ENCODE data around the gene PTGDS.

The PTGDS gene

GRCh38 chr9:136943291-136944211 lies 33.8 kb upstream of the PTGDS start:
- peaks cover 7% of the 10 kb centered on the region for H3K36me3 Mint-ChIP-seq
- peak overlapping the region; percentile 85 for H3K4me3 Mint-ChIP-seq
- no peaks in the 10 kb centered on the region for H3K9me3 Mint-ChIP-seq
- H3K4me1 Mint-ChIP-seq: peaks cover 9% of the 10 kb centered on the region
- peak overlapping the region; percentile 84 for H3K27ac Mint-ChIP-seq
- H3K27me3 Mint-ChIP-seq: no peaks in the 10 kb centered on the region

- no peak overlapping the region for H3K27ac Mint-ChIP-seq
- no peak overlapping the region for H3K4me3 Mint-ChIP-seq
- peaks cover 9% of the 10 kb centered on the region for H3K4me1 Mint-ChIP-seq
- H3K27me3 Mint-ChIP-seq: no peaks in the 10 kb centered on the region
- peaks cover 2% of the 10 kb centered on the region for H3K36me3 Mint-ChIP-seq
- H3K9me3 Mint-ChIP-seq: no peaks in the 10 kb centered on the region
Observed at GRCh38 chr9:136944212-136944518, 33.1 kb upstream of the PTGDS start.

GRCh38 chr9:136944519-136945332 lies 32.6 kb upstream of the PTGDS start, which contains the start of the genes C8G and FBXW5:
Gene C8G, plus strand, starts transcription at chr9:136945243. Its CDS starts 78 bp downstream, at chr9:136945321.
Gene FBXW5, minus strand, starts transcription at chr9:136944738. Its CDS starts 655 bp downstream, at chr9:136944083.
- peak within 1 kb of the TSS; percentile 85 for H3K4me3 Mint-ChIP-seq
- no peaks in the 10 kb centered on the region for H3K27me3 Mint-ChIP-seq
- peaks cover 9% of the 10 kb centered on the region for H3K4me1 Mint-ChIP-seq
- peak within 1 kb of the TSS; percentile 84 for H3K27ac Mint-ChIP-seq
- H3K9me3 Mint-ChIP-seq: no peaks in the 10 kb centered on the region
- H3K36me3 Mint-ChIP-seq: peaks cover 1% of the 10 kb centered on the region

DNA sequence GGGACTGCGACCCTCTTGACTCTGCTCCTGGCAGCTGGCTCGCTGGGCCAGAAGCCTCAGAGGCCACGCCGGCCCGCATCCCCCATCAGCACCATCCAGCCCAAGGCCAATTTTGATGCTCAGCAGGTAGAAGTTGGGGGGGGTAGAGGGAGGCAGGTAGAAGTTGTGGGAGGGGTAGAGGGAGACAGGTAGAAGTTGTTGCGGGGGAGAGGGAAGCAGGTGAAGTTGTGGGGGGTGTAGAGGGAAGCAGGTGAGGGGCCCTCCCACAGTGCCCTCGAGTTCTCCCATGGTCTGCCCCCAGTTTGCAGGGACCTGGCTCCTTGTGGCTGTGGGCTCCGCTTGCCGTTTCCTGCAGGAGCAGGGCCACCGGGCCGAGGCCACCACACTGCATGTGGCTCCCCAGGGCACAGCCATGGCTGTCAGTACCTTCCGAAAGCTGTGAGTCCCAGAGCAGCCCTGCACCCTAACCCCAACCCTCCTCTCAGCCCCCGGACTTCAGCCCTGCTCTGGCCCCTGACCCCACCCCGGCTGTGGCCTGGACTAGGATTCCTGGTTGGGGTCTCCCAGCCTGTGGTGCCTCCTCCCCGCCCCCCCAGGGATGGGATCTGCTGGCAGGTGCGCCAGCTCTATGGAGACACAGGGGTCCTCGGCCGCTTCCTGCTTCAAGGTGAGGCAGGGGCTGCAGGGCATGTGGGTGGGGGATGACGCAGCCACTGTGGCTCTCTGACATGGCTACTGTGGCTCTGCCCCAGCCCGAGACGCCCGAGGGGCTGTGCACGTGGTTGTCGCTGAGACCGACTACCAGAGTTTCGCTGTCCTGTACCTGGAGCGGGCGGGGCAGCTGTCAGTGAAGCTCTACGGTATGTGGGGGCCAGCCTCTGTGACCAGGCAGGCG lies 31.7 kb upstream of the PTGDS start:
- H3K4me1 Mint-ChIP-seq: peaks cover 9% of the 10 kb centered on the region
- no peak overlapping the region for H3K27ac Mint-ChIP-seq
- no peaks in the 10 kb centered on the region for H3K9me3 Mint-ChIP-seq
- no peak overlapping the region for H3K4me3 Mint-ChIP-seq
- no peaks in the 10 kb centered on the region for H3K27me3 Mint-ChIP-seq
- peaks cover 1% of the 10 kb centered on the region for H3K36me3 Mint-ChIP-seq

- peaks cover 9% of the 10 kb centered on the region for H3K4me1 Mint-ChIP-seq
Observed at GRCh38 chr9:136946228-136947027, 30.9 kb upstream of the PTGDS start.

GRCh38 chr9:136947028-136947891 lies 30.0 kb upstream of the PTGDS start:
- H3K4me1 Mint-ChIP-seq: peaks cover 9% of the 10 kb centered on the region
- H3K4me3 Mint-ChIP-seq: no peak overlapping the region
- no peaks in the 10 kb centered on the region for H3K36me3 Mint-ChIP-seq
- H3K9me3 Mint-ChIP-seq: no peaks in the 10 kb centered on the region
- H3K27me3 Mint-ChIP-seq: no peaks in the 10 kb centered on the region
- H3K27ac Mint-ChIP-seq: no peak overlapping the region

More at GRCh38 chr9:136946228-136947027, 30.9 kb upstream of the PTGDS start:
- H3K36me3 Mint-ChIP-seq: peaks cover 1% of the 10 kb centered on the region
- H3K27ac Mint-ChIP-seq: no peak overlapping the region
- no peaks in the 10 kb centered on the region for H3K27me3 Mint-ChIP-seq
- no peaks in the 10 kb centered on the region for H3K9me3 Mint-ChIP-seq
- no peak overlapping the region for H3K4me3 Mint-ChIP-seq

GRCh38 chr9:136947955-136948510 lies 29.3 kb upstream of the PTGDS start:
- no peaks in the 10 kb centered on the region for H3K27me3 Mint-ChIP-seq
- no peak overlapping the region for H3K27ac Mint-ChIP-seq
- no peaks in the 10 kb centered on the region for H3K9me3 Mint-ChIP-seq
- H3K36me3 Mint-ChIP-seq: no peaks in the 10 kb centered on the region
- peak overlapping the region; percentile 52 for H3K4me3 Mint-ChIP-seq
- H3K4me1 Mint-ChIP-seq: peaks cover 4% of the 10 kb centered on the region

- Mint-ChIP-seq H3K27me3 (no peaks in the 10 kb centered on the region), H3K4me3 (peak overlapping the region; percentile 81), H3K36me3 (no peaks in the 10 kb centered on the region), H3K4me1 (peaks cover 4% of the 10 kb centered on the region), H3K27ac (no peak overlapping the region), H3K9me3 (no peaks in the 10 kb centered on the region)
Observed at GRCh38 chr9:136949239-136949816, 28.0 kb upstream of the PTGDS start.

DNA sequence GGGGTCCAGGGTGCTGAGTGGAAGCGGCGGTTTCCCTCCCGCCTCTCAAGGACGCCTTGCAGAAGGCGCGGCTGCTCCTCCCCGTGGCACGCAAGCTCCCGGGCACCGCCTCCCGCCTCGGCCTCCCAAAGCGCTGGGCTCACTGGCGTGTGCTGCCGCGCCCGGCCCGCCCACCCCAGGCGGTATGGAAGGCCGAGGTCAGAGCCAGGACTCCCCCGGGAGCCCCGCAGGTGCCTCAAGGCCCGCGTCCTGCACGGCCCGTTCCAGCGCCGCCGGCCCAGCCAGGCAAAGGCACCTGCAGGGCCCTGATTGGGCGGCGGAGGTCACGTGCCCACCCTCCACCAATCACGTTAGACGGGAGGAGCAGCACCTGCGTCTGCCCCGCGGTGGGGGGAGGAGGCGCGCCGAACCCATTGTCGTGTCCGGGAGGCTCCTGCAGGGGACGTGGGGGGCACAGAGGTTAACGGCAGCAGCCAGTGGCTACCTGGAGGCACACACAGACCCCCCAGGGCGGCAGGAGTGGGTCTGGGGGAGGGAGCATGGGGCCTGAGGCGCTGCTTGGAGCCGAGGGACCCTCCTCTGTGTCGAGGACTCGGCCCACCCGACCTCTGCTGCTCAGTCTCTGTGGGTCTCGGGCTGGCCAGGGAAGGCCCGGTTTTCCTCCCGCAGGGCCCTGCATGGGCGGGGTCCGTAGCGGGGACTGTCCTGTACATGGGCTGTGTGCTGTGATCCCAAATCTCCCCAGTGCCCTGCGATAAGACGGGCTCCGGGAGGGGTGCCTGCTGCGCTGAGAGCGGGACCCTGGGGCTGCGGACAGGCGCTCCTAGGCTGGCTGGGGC lies 27.3 kb upstream of the PTGDS start:
- H3K27ac Mint-ChIP-seq: peak overlapping the region; percentile 80
- no peaks in the 10 kb centered on the region for H3K9me3 Mint-ChIP-seq
- H3K4me1 Mint-ChIP-seq: no peaks in the 10 kb centered on the region
- no peaks in the 10 kb centered on the region for H3K27me3 Mint-ChIP-seq
- peak overlapping the region; percentile 82 for H3K4me3 Mint-ChIP-seq
- no peaks in the 10 kb centered on the region for H3K36me3 Mint-ChIP-seq

DNA sequence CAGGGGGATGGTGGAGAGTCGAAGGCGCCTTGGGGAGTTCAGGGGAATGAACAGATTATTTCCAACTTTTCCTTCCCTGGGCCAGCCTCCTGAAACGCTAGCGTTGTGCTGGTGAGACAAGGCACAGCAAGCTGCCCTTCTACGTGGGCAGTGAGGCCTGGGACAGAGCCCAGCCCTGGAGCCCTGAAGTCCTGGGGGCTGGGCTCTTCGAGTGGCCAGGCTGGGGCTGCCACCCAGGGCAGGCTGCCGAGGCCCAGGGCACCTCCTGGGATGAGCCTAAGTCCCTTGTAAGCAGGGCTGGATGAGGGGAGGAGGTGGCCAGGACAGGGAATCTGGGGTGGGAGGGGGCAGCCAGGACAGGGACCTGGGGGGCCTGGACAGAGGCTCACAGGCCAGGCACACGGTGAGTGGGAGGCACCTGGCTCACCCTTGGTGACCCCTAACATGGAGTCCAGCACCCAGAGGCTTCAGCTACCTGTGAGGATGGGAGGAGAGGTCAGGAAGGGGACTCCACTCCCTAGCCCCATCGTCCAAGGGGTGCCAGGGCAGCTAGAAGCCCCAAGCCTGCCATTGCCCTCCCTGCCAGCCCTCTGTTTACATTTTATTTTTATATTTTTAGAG lies 26.5 kb upstream of the PTGDS start:
- peak overlapping the region; percentile 82 for H3K4me3 Mint-ChIP-seq
- no peaks in the 10 kb centered on the region for H3K4me1 Mint-ChIP-seq
- H3K9me3 Mint-ChIP-seq: no peaks in the 10 kb centered on the region
- no peaks in the 10 kb centered on the region for H3K27me3 Mint-ChIP-seq
- no peak overlapping the region for H3K27ac Mint-ChIP-seq
- no peaks in the 10 kb centered on the region for H3K36me3 Mint-ChIP-seq

- Mint-ChIP-seq H3K9me3 (peaks cover 4% of the 10 kb centered on the region), H3K4me3 (peak within 1 kb of the TSS; percentile 4), H3K27me3 (no peaks in the 10 kb centered on the region), H3K36me3 (peaks cover 2% of the 10 kb centered on the region), H3K4me1 (no peaks in the 10 kb centered on the region), H3K27ac (no peak within 1 kb of the TSS)
Observed at GRCh38 chr9:136951541-136952320, 25.6 kb upstream of the PTGDS start, which contains the start of gene LCN12. Gene LCN12, plus strand, starts transcription at chr9:136952273. Its CDS starts 55 bp downstream, at chr9:136952328.

All from activated naive CD4-positive, alpha-beta T cell treated with anti-CD3 and anti-CD28 coated beads, Interleukin-2, amount 50 U/mL, for 24 hours (primary cell).